Spleen (tissue), 7 donors: ENCODE measurements around the gene GPT2.

ENCODE experiments used
- POLR2A ChIP-seq, 3 donors: fragments of 450-650 bp; IDR thresholded peaks; one replicate each; pipeline ENCODE4 v1.5.1; 2017; ENCODE audit warnings: antibody characterized with exemption in 3 of 3, mild to moderate bottlenecking in 1 of 3
- TF ChIP-seq, protein P1 (sequence below), 11 experiments: fragments of 200-600 bp in 7 of 11; fragments of 450-650 bp in 4 of 11; sonication (generic) in 4 of 11; IDR thresholded peaks in 8 of 11; conservative IDR thresholded peaks in 3 of 11; 1 replicate in 7 of 11; 2 replicates in 4 of 11; pipeline versions ENCODE4 v1.4.0 to v1.8.0; 2016 to 2021; ENCODE audit warnings: antibody characterized with exemption in 11 of 11, inconsistent platforms in 4 of 11, mild to moderate bottlenecking in 1 of 11
- donor health status: DM: no; HTN: no; CAD: no; lungs with moderate emphysema.
- donor health status: DM: no; HTN: no; CAD: no.
- donor health status: DM: no; HTN: no; CAD: no.

DNA sequence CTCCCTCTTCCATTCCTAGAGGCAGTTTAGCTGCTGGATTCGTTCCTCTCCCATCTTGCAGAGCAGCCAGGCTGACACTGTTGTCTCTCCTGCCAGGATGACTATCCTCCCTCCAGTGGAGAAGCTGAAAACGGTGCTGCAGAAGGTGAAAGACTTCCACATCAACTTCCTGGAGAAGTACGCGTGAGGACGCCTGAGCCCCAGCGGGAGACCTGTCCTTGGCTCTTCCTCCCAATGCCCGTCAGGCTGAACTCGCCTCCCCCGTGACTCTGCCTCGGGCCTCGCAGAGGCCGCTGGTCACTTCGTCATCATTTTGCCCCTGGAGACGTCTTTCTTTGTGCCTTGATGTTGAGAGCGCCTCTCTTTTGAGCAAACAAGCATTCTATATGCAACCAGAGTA, 44.6 kb downstream of the GPT2 start:
- TF ChIP-seq, protein P1, sequence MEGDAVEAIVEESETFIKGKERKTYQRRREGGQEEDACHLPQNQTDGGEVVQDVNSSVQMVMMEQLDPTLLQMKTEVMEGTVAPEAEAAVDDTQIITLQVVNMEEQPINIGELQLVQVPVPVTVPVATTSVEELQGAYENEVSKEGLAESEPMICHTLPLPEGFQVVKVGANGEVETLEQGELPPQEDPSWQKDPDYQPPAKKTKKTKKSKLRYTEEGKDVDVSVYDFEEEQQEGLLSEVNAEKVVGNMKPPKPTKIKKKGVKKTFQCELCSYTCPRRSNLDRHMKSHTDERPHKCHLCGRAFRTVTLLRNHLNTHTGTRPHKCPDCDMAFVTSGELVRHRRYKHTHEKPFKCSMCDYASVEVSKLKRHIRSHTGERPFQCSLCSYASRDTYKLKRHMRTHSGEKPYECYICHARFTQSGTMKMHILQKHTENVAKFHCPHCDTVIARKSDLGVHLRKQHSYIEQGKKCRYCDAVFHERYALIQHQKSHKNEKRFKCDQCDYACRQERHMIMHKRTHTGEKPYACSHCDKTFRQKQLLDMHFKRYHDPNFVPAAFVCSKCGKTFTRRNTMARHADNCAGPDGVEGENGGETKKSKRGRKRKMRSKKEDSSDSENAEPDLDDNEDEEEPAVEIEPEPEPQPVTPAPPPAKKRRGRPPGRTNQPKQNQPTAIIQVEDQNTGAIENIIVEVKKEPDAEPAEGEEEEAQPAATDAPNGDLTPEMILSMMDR (IDR thresholded peaks at IDR 0.05 in 8 of 11, conservative IDR thresholded peaks at IDR 0.05 in 3 of 11), result no peak
- TF ChIP-seq POLR2A (IDR thresholded peaks at IDR 0.05), result no peak
